GM12891 (cell line): ENCODE results near the gene TUBD1.
A peak's percentile ranks its signal among the peaks of the same experiment; 100 is the strongest.

Experiments
- POLR2A ChIP-seq: IDR thresholded peaks from 2 replicates; pipeline ENCODE4 v1.6.1; 2011; ENCODE audit warnings: low read depth, low read length, control low read depth
- SPI1 ChIP-seq: IDR thresholded peaks from 2 replicates; pipeline ENCODE4 v1.6.1; 2011; ENCODE audit warnings: low read depth, low read length, control low read depth

GRCh38 chr17:59837308-59838051, 55.3 kb downstream of the TUBD1 start:
- peak; percentile 100 for TF ChIP-seq POLR2A
- TF ChIP-seq SPI1: no peak; the same call in 1 of the 2 replicates
